GM12891 (cell line): ENCODE measurements around the gene CLIC5.

Experiments used
- PAX5 ChIP-seq: IDR thresholded peaks from 2 replicates; pipeline ENCODE4 v1.6.1; 2011; ENCODE audit warnings: low read length, moderate library complexity, mild to moderate bottlenecking; ENCODE audit not compliant: insufficient read depth, severe bottlenecking
- POLR2A ChIP-seq: IDR thresholded peaks from 2 replicates; pipeline ENCODE4 v1.6.1; 2011; ENCODE audit warnings: low read depth, low read length, control low read depth
- POLR2AphosphoS5 ChIP-seq: IDR thresholded peaks from 2 replicates; pipeline ENCODE4 v1.6.1; 2011; ENCODE audit warnings: low read depth, low read length, control low read depth
- POU2F2 ChIP-seq: IDR thresholded peaks from 2 replicates; pipeline ENCODE4 v1.6.1; 2011; ENCODE audit warnings: low read depth, mild to moderate bottlenecking, control low read depth, low read length, moderate library complexity
- SPI1 ChIP-seq: IDR thresholded peaks from 2 replicates; pipeline ENCODE4 v1.6.1; 2011; ENCODE audit warnings: low read depth, low read length, control low read depth
- TAF1 ChIP-seq: IDR thresholded peaks from 2 replicates; pipeline ENCODE4 v1.6.1; 2011; ENCODE audit warnings: low read depth, low read length, control low read depth

DNA sequence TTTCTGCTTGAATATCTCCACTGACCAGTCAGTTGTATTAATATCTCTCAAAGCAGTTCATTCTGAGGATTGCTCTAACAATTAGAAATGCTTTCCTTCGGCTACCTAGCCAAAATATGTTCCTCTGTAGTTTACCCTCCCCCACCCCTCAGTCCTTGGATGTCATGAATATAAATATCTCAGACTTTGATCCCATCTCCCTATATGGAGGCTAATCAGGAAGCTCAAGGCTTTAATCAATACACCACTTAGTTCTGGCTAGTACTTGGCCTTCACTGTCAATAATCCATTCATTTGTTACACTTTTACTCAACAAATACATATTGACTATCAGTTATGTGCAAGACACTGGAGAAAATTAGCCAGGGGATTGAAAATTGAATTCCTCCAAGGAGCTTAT lies 60.1 kb downstream of the CLIC5 start:
- no peak for TF ChIP-seq POLR2AphosphoS5
- TF ChIP-seq POLR2A, result no peak
- TF ChIP-seq SPI1, result no peak
- TF ChIP-seq TAF1, result no peak
- no peak for TF ChIP-seq POU2F2
- no peak for TF ChIP-seq PAX5
